GM12891 (cell line): ENCODE measurements around the gene DESI2.

ENCODE experiments used
- DNase-seq: peaks from one replicate; pipeline ENCODE4 v3.0.0; 2011; ENCODE audit warnings: low spot score; ENCODE audit not compliant: insufficient read length
- FAIRE-seq: peaks from 2 replicates; lab custom pipeline; 2011; peaks lifted over from hg19 to GRCh38; lab: Jason Lieb, UNC
- PAX5 ChIP-seq: IDR thresholded peaks from 2 replicates; pipeline ENCODE4 v1.6.1; 2011; ENCODE audit warnings: low read length, moderate library complexity, mild to moderate bottlenecking; ENCODE audit not compliant: insufficient read depth, severe bottlenecking
- POLR2A ChIP-seq: IDR thresholded peaks from 2 replicates; pipeline ENCODE4 v1.6.1; 2011; ENCODE audit warnings: low read depth, low read length, control low read depth
- POLR2AphosphoS5 ChIP-seq: IDR thresholded peaks from 2 replicates; pipeline ENCODE4 v1.6.1; 2011; ENCODE audit warnings: low read depth, low read length, control low read depth
- POU2F2 ChIP-seq: IDR thresholded peaks from 2 replicates; pipeline ENCODE4 v1.6.1; 2011; ENCODE audit warnings: low read depth, mild to moderate bottlenecking, control low read depth, low read length, moderate library complexity
- SPI1 ChIP-seq: IDR thresholded peaks from 2 replicates; pipeline ENCODE4 v1.6.1; 2011; ENCODE audit warnings: low read depth, low read length, control low read depth
- TAF1 ChIP-seq: IDR thresholded peaks from 2 replicates; pipeline ENCODE4 v1.6.1; 2011; ENCODE audit warnings: low read depth, low read length, control low read depth

DESI2 gene

DNA sequence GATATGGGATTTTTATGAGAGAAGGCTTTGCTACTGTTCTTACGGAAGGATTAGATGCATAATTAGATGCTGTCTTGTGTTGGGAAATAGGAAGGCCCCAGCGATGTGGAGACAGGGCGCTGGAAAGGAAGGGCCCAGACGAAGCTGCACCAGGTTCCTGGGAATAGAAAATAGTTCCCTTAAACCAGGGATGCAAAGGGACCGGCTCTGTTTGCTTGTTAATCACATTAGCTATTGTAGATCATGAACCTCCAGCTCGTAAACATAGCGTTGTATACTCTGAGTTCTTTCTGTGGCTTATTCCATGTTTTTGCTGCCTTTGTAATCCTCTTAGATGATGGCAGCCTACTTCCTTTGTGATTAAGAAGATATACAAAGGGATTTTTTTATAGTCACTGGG lies 102.7 kb downstream of the DESI2 start:
- DNase-seq: no peak
- no peak for TF ChIP-seq PAX5
- TF ChIP-seq SPI1: no peak
- TF ChIP-seq POLR2A: no peak
- TF ChIP-seq TAF1: no peak
- no peak for TF ChIP-seq POLR2AphosphoS5
- TF ChIP-seq POU2F2: no peak
- FAIRE-seq: no peak

DNA sequence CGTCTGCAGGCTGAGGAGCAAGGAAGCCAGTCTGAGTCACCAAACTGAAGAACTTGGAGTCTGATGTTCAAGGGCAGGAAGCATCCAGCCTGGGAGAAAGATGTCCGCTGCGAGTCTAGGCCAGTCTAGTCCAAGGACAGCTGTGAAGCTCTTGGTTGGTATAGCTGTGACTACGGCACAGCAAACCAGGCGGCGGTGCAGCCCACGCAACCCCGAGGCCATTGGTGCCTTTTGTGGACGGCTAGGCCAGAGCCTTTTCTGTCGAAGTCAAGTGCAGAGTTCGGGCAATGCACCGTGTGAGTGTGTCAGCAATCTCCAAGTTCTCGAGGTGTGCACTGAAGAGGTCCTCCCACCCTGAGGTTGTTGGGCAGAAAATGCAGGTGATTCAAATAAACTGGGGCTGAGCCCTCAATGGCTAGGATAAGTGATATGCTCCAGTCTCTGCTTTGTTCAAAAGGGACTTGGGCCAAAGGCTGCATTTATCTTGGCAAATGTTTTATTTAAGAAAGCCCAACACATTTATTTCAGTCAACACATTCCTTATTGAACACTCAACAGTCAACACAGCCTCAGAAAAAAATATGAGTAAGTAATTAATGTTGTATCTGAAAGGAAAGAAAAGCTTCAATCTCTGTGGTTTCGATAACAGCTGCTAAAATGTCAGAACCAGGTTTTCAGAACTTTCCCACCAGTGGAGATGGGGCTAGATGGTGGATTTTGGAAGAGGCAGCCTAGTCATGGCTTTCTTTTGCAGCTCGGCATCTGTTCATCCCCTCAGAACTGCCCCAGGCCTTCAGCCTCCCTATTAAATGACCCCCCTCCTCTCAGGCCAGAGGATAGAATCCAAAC lies 104.4 kb downstream of the DESI2 start:
- no peak for FAIRE-seq
- TF ChIP-seq POLR2AphosphoS5 (no peak), POU2F2 (no peak), TAF1 (no peak)
- no peak for DNase-seq
